Liver (tissue), 2 donors: ENCODE data around the gene ZMYND8.

Experiments
- TF ChIP-seq, protein P1 (sequence below): fragments of 150-350 bp; IDR thresholded peaks from 2 replicates; pipeline ENCODE4 v1.5.1; 2017; ENCODE audit warnings: improper control_type of control experiment, low read depth, low read length; ENCODE audit not compliant: missing input control
- TF ChIP-seq, protein P2 (sequence below): IDR thresholded peaks from 2 replicates; pipeline ENCODE4 v1.6.1; 2016; ENCODE audit warnings: antibody characterized with exemption, mild to moderate bottlenecking
- donor health status: healthy.

DNA sequence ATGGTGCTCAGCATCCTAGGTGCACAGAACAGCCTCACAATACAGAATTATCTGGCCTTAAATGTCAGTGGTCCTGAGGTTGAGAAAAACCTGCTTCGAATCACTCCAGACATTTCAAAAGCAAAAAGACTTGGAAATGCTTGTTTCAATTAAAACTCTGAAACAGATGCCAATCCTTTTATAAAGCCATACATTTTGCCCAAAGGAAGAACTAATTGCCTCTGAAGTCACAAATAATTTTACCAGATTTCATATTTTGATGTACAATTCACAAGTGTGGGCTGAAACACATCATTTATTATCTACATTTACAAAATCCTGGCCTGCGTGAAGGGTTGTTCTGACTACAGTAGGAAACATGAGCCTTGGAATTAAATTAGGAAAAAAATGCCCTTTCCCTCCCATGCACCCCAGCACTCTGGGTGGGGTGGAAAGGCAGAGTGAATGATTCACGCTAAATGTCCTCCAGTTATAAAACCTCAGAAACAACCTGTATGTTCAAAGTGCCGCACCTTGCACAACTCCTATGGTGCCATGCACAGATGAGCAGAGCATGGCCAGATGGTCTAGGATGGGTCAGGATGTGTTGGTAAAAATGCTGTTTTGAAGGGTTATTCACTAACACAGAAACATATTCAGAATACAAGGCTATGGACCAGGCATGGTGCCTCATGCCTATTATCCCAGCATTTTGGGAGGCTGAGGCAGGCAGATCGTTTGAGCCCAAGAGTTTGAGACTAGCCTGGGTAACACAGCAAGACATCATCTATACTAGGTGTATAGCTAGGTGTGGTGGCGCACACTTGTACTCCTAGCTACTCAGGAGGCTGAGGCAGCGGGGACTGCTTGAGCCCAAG, 87.0 kb downstream of the ZMYND8 start:
- TF ChIP-seq, protein P1, sequence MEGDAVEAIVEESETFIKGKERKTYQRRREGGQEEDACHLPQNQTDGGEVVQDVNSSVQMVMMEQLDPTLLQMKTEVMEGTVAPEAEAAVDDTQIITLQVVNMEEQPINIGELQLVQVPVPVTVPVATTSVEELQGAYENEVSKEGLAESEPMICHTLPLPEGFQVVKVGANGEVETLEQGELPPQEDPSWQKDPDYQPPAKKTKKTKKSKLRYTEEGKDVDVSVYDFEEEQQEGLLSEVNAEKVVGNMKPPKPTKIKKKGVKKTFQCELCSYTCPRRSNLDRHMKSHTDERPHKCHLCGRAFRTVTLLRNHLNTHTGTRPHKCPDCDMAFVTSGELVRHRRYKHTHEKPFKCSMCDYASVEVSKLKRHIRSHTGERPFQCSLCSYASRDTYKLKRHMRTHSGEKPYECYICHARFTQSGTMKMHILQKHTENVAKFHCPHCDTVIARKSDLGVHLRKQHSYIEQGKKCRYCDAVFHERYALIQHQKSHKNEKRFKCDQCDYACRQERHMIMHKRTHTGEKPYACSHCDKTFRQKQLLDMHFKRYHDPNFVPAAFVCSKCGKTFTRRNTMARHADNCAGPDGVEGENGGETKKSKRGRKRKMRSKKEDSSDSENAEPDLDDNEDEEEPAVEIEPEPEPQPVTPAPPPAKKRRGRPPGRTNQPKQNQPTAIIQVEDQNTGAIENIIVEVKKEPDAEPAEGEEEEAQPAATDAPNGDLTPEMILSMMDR: no peak
- TF ChIP-seq, protein P2, sequence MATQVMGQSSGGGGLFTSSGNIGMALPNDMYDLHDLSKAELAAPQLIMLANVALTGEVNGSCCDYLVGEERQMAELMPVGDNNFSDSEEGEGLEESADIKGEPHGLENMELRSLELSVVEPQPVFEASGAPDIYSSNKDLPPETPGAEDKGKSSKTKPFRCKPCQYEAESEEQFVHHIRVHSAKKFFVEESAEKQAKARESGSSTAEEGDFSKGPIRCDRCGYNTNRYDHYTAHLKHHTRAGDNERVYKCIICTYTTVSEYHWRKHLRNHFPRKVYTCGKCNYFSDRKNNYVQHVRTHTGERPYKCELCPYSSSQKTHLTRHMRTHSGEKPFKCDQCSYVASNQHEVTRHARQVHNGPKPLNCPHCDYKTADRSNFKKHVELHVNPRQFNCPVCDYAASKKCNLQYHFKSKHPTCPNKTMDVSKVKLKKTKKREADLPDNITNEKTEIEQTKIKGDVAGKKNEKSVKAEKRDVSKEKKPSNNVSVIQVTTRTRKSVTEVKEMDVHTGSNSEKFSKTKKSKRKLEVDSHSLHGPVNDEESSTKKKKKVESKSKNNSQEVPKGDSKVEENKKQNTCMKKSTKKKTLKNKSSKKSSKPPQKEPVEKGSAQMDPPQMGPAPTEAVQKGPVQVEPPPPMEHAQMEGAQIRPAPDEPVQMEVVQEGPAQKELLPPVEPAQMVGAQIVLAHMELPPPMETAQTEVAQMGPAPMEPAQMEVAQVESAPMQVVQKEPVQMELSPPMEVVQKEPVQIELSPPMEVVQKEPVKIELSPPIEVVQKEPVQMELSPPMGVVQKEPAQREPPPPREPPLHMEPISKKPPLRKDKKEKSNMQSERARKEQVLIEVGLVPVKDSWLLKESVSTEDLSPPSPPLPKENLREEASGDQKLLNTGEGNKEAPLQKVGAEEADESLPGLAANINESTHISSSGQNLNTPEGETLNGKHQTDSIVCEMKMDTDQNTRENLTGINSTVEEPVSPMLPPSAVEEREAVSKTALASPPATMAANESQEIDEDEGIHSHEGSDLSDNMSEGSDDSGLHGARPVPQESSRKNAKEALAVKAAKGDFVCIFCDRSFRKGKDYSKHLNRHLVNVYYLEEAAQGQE: no peak
